CD4-positive, alpha-beta T cell (primary cell): Measurements from ENCODE around the gene TESK2. TPM values are rescaled to one million over a fixed set of nuclear protein-coding genes. Genes with fewer than 3 reads are reported as not detected.

Experiments
- ATAC-seq: fragments of 200-7000 bp; cut with Tn5 transposase; one replicate; pipeline ENCODE4 v1.10.0; 2022; ENCODE audit warnings: mild to moderate bottlenecking; ENCODE audit not compliant: poor library complexity
- CTCF ChIA-PET: fragments of 350-600 bp; sonication (Branson Sonifier 250); formaldehyde crosslinking; loops from one replicate; lab custom pipeline; 2021; ENCODE audit warnings: antibody characterized with exemption, inconsistent platforms; lab: Charles Lee
- POLR2A ChIA-PET: fragments of 350-600 bp; sonication (Branson Sonifier 250); formaldehyde crosslinking; loops from one replicate; lab custom pipeline; 2021; ENCODE audit warnings: antibody characterized with exemption, inconsistent platforms; lab: Charles Lee
- DNase-seq, 14 experiments: peaks; one replicate each; pipeline ENCODE4 v3.0.0-alpha.2; 2013 to 2020; ENCODE audit warnings: mixed read lengths in 2 of 14
- H3K27ac ChIP-seq, 2 donors: one replicate each; pipeline versions ENCODE4 v1.5.1 to v1.7.0; 2013; ENCODE audit warnings: low read length in 2 of 2, low read depth in 1 of 2, mild to moderate bottlenecking in 1 of 2
- H3K27me3 ChIP-seq, 2 experiments: 1 replicate in 1 of 2; 2 replicates in 1 of 2; pipeline versions ENCODE4 v1.6.1 to v1.7.0; 2013; ENCODE audit warnings: low read length in 2 of 2, control low read depth in 1 of 2, mild to moderate bottlenecking in 1 of 2, moderate library complexity in 1 of 2; ENCODE audit not compliant: insufficient read depth in 2 of 2, control insufficient read depth in 1 of 2
- H3K36me3 ChIP-seq: one replicate; pipeline ENCODE4 v1.6.1; 2013; ENCODE audit warnings: low read length, control low read depth; ENCODE audit not compliant: insufficient read depth
- H3K4me1 ChIP-seq: one replicate; pipeline ENCODE4 v1.6.1; 2013; ENCODE audit warnings: low read length, control low read depth; ENCODE audit not compliant: insufficient read depth
- H3K4me3 ChIP-seq: one replicate; pipeline ENCODE4 v1.5.1; 2013; ENCODE audit warnings: mild to moderate bottlenecking, low read length, moderate library complexity
- H3K9me3 ChIP-seq, 2 experiments: 1 replicate in 1 of 2; 2 replicates in 1 of 2; pipeline versions ENCODE4 v1.6.1 to v1.7.0; 2013; ENCODE audit warnings: low read length in 2 of 2, mild to moderate bottlenecking in 2 of 2, control low read depth in 1 of 2, moderate library complexity in 1 of 2; ENCODE audit not compliant: control insufficient read depth in 1 of 2, insufficient read depth in 1 of 2
- H3K27ac Mint-ChIP-seq: one replicate; pipeline ENCODE4 v1.8.0; 2020; ENCODE audit warnings: mixed read lengths
- H3K27me3 Mint-ChIP-seq: one replicate; pipeline ENCODE4 v1.8.0; 2021; ENCODE audit warnings: mixed read lengths
- H3K36me3 Mint-ChIP-seq: one replicate; pipeline ENCODE4 v1.8.0; 2021; ENCODE audit warnings: low read depth, mixed read lengths
- H3K4me1 Mint-ChIP-seq: one replicate; pipeline ENCODE4 v1.8.0; 2021; ENCODE audit warnings: low read depth, mixed read lengths
- H3K4me3 Mint-ChIP-seq: one replicate; pipeline ENCODE4 v1.8.0; 2020; ENCODE audit warnings: mild to moderate bottlenecking, mixed read lengths
- H3K9me3 Mint-ChIP-seq: one replicate; pipeline ENCODE4 v1.8.0; 2020; ENCODE audit warnings: mixed read lengths
- intact Hi-C, 2 experiments: fragments of 100-400 bp; cut with DNase I in 1 of 2; cut with micrococcal nuclease in 1 of 2; formaldehyde crosslinking; loops; one replicate each; pipeline versions ENCODE4 v1.15.1 to v1.9.0; 2023 to 2025; cut with DNase I, micrococcal nuclease
- total RNA-seq, 174 experiments: library from RNA in 2 of 174; stranded (reverse) in 2 of 174; gene quantifications; one replicate each; pipeline ENCODE4 v1.2.3 and lab custom pipeline; 2021 to 2026
- TF ChIP-seq, protein P1 (sequence below): fragments of 200-600 bp; IDR thresholded peaks from one replicate; pipeline ENCODE4 v1.8.0; 2022; ENCODE audit warnings: antibody characterized with exemption, mild to moderate bottlenecking

Gene TESK2
- total RNA-seq, 2 experiments from 2014 or later = 2.8 to 3.4 TPM

DNA sequence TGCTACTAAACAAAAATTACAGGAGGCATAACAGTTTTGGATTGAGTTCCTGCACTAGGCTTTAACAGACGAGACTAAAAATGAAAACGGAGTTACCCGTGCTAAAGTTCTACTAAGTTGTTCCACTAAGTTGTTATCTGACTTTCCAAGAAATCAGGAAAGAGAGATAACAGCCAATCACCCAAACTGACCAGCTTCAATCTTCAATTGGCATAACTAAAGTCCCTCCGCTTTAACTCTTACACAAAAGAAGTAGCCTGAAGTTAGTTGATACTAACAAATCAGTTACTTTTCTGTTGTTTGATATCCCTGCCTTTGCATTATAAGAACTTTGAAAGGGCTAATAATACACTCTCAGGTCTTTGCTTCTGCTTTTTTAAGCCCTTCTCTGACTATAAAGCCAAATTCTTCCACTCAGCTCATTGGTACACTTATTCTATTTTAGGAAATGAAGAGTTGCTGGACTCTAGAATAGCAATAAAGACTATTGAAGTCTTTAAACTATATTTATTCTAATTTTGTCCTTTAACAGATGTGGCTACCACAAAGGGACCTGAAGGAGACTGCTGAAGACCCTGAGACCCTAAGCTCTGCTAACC, 61.3 kb downstream of the TESK2 start:
- no peak overlapping the region for H3K4me3 ChIP-seq
- H3K4me1 Mint-ChIP-seq = no peaks in the 10 kb centered on the region
- no peak overlapping the region for H3K27ac Mint-ChIP-seq
- ATAC-seq (no peak), DNase-seq (no peak)
- H3K27me3 ChIP-seq = no peaks in the 10 kb centered on the region
- H3K27ac ChIP-seq = no peak overlapping the region
- TF ChIP-seq, protein P1, sequence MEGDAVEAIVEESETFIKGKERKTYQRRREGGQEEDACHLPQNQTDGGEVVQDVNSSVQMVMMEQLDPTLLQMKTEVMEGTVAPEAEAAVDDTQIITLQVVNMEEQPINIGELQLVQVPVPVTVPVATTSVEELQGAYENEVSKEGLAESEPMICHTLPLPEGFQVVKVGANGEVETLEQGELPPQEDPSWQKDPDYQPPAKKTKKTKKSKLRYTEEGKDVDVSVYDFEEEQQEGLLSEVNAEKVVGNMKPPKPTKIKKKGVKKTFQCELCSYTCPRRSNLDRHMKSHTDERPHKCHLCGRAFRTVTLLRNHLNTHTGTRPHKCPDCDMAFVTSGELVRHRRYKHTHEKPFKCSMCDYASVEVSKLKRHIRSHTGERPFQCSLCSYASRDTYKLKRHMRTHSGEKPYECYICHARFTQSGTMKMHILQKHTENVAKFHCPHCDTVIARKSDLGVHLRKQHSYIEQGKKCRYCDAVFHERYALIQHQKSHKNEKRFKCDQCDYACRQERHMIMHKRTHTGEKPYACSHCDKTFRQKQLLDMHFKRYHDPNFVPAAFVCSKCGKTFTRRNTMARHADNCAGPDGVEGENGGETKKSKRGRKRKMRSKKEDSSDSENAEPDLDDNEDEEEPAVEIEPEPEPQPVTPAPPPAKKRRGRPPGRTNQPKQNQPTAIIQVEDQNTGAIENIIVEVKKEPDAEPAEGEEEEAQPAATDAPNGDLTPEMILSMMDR = no peak
- no peaks in the 10 kb centered on the region for H3K36me3 ChIP-seq
- intact Hi-C loops = no loop called here
- no peaks in the 10 kb centered on the region for H3K36me3 Mint-ChIP-seq
- no peak overlapping the region for H3K4me3 Mint-ChIP-seq
- H3K27me3 Mint-ChIP-seq = no peaks in the 10 kb centered on the region
- POLR2A ChIA-PET = no interaction called here
- H3K4me1 ChIP-seq = no peaks in the 10 kb centered on the region
- no peaks in the 10 kb centered on the region for H3K9me3 Mint-ChIP-seq
- CTCF ChIA-PET = no interaction called here
- no peaks in the 10 kb centered on the region for H3K9me3 ChIP-seq

DNA sequence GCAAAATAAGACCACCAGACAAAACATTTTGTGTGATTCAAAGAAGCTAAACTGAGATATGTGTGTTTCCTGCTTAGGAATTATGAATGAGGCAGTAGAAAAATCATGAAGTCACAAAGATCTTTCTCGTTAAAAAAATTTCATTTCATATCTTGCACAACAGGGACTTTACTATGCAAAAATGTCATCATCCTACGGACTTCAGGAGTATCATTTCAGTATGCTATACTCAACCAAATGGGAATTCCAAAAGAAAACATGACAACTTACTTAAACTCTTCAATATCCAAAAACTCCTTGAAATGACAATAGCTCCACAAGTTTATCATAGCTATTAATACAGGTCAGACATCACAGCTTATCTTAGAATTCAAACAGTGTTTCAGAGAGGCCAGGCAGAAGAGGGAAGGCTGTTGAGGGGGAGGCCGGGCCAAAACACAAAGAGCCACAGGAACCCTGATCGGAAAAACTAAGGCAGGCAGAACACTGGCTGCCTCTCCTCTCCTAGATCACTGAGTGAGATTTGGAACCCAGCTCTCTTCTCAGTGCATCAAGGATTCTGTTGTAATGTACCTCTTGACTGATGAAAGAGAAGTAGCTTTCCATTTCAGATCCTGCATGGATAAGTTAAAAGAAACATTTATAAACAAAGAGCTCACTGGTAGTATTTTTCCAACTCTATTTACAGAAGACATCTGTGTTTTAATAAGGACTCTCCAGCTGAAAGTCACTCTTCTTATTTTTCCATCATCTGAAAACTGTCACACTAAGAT, 66.9 kb downstream of the TESK2 start:
- Histone ChIP-seq H3K27me3 (no peaks in the 10 kb centered on the region), H3K4me1 (no peaks in the 10 kb centered on the region), H3K36me3 (no peaks in the 10 kb centered on the region), H3K27ac (no peak overlapping the region), H3K4me3 (no peak overlapping the region), H3K9me3 (peaks cover 0 to 10% of the 10 kb centered on the region in 2 experiments)
- Mint-ChIP-seq H3K36me3 (peaks cover 17% of the 10 kb centered on the region), H3K27ac (no peak overlapping the region), H3K27me3 (no peaks in the 10 kb centered on the region), H3K4me3 (no peak overlapping the region), H3K4me1 (no peaks in the 10 kb centered on the region), H3K9me3 (peaks cover 7% of the 10 kb centered on the region)
- ChIA-PET POLR2A (no interaction called here), CTCF (interaction anchor here (0.6 to 0.8 kb wide), 2 partner anchors 33 to 52 kb away, joined by 3 to 4 read pairs; no protein-coding TSS in a partner anchor)
- DNase-seq (no peak), ATAC-seq (no peak)
- TF ChIP-seq, protein P1 = no peak
- intact Hi-C loops = no loop called here

DNA sequence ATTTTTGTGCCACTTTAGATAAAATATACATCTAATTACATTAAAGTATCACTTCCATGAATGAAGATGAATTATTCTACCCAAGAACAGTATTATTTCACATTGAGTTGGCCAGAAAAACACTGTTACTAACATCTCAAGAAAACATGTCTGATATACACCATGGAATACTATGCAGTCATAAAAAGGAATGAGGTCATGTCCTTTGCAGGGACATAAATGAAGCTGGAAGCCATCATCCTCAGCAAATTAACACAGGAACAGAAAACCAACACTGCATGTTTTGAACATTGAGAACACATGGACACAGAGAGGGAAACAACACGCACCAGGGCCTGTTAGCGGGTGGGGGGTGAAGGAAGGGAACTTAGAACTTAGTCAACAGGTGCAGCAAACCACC, 69.0 kb downstream of the TESK2 start:
- Histone ChIP-seq H3K36me3 (no peaks in the 10 kb centered on the region), H3K4me3 (no peak overlapping the region), H3K27ac (no peak overlapping the region), H3K27me3 (no peaks in the 10 kb centered on the region), H3K4me1 (no peaks in the 10 kb centered on the region), H3K9me3 (peaks cover 0 to 10% of the 10 kb centered on the region in 2 experiments)
- Mint-ChIP-seq H3K4me1 (no peaks in the 10 kb centered on the region), H3K27me3 (no peaks in the 10 kb centered on the region), H3K4me3 (no peak overlapping the region), H3K9me3 (peaks cover 7% of the 10 kb centered on the region), H3K36me3 (peaks cover 17% of the 10 kb centered on the region), H3K27ac (no peak overlapping the region)
- ATAC-seq (no peak), DNase-seq (no peak)
- POLR2A ChIA-PET = no interaction called here
- intact Hi-C loops = no loop called here
- CTCF ChIA-PET = no interaction called here
- TF ChIP-seq, protein P1 = no peak
